Esophagus muscularis mucosa (tissue), 3 donors: ENCODE results near the gene CCDC77.

Source experiments
- CTCF ChIP-seq, 3 experiments: fragments of 200-600 bp in 2 of 3; fragments of 450-650 bp in 1 of 3; sonication (generic) in 2 of 3; IDR thresholded peaks; one replicate each; pipeline ENCODE4 v1.5.1; 2017 to 2019; ENCODE audit warnings: antibody characterized with exemption in 3 of 3, mild to moderate bottlenecking in 2 of 3, moderate library complexity in 1 of 3
- POLR2A ChIP-seq: fragments of 450-650 bp; IDR thresholded peaks from one replicate; pipeline ENCODE4 v1.6.1; 2017; ENCODE audit warnings: antibody characterized with exemption, moderate library complexity, mild to moderate bottlenecking, low read depth
- POLR2AphosphoS5 ChIP-seq, 2 donors: sonication (generic); formaldehyde crosslinking; IDR thresholded peaks; one replicate each; pipeline ENCODE4 v1.6.1; 2017; ENCODE audit warnings: antibody characterized with exemption in 2 of 2

GRCh38 chr12:386651-387050, 14.8 kb upstream of the CCDC77 start:
- no peak for TF ChIP-seq CTCF (IDR thresholded peaks at IDR 0.05)
- TF ChIP-seq POLR2AphosphoS5 (IDR thresholded peaks at IDR 0.05): no peak
- no peak for TF ChIP-seq POLR2A
